ENCODE results near the gene IFIT3.

Gene IFIT3

DNA sequence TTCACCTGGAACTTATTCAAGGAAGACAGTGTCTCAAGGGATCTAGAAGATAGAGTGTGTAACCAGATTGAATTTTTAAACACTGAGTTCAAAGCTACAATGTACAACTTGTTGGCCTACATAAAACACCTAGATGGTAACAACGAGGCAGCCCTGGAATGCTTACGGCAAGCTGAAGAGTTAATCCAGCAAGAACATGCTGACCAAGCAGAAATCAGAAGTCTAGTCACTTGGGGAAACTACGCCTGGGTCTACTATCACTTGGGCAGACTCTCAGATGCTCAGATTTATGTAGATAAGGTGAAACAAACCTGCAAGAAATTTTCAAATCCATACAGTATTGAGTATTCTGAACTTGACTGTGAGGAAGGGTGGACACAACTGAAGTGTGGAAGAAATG is 10.9 kb downstream of the IFIT3 start:
- DNase-seq (ENCODE audit: low read depth): no peak
- no peak for TF ChIP-seq CTCF (IDR thresholded peaks at IDR 0.05; ENCODE audit: insufficient read depth, low read depth, low read length, missing control alignments)
- no peak overlapping the region for H3K4me3 ChIP-seq (ENCODE audit: low read depth, low read length)

GRCh38 chr10:89339875-89340274 is 12.1 kb downstream of the IFIT3 start:
- no peak for TF ChIP-seq CTCF (IDR thresholded peaks at IDR 0.05; ENCODE audit: insufficient read depth, low read depth, low read length, missing control alignments)
- H3K4me3 ChIP-seq (ENCODE audit: low read depth, low read length): no peak overlapping the region
- no peak for DNase-seq (ENCODE audit: low read depth)

DNA sequence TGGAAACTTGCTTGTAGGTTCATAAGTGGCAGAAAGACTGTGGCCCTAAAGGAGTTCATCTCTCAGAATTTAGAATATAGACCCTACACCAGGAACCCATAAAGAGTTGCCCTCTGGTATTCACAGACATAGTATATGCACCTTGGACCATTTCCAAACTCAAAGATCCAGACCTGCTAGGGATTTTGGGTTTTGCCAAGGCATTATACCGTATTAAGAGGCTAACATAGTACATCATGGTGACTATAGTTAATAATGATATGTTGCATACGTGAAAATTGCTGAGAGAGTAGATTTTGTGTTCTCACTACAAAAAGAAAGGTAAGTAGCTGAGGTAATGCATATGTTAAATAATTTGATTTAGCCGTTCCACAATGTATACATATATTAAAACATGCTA is 13.9 kb downstream of the IFIT3 start:
- H3K4me3 ChIP-seq (ENCODE audit: low read depth, low read length): no peak overlapping the region
- DNase-seq (ENCODE audit: low read depth): no peak
- no peak for TF ChIP-seq CTCF (IDR thresholded peaks at IDR 0.05; ENCODE audit: insufficient read depth, low read depth, low read length, missing control alignments)

DNA sequence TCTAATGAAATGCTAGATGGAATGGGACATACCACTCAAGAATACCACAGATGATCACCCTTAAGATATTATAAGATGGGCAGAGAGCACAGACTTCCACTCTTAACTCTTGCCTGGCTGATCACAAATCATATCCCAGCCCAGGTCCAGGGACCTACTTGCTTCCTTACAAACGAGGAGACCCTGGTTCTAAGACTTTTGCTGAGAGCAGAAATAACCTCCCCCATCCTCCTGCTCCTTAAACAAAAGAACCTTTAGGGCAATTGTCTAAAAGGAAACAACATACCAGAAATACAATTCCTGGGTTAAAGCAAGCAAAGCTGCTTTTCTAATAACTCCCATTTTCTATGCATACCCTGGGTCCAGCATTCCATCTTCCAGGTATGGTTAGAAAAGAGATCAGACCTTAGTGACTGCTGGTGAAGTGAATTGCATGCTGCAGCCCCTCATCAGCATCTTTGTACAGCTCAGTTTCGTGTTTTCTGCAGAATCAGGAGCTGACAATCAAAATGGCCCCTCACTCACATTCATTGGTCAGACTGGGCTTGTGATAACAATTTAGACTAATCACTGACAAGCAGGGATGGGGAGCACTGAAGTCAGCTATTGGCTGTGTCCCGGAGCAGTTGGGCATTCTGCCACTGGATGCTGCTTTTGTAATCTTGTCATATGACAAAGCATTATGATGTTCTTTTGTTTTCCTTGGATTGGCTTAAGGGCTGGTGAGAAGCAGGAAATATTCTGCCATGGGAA is 14.6 kb downstream of the IFIT3 start:
- DNase-seq (ENCODE audit: low read depth): no peak
- no peak overlapping the region for H3K4me3 ChIP-seq (ENCODE audit: low read depth, low read length)
- TF ChIP-seq CTCF (IDR thresholded peaks at IDR 0.05; ENCODE audit: insufficient read depth, low read depth, low read length, missing control alignments): no peak

DNA sequence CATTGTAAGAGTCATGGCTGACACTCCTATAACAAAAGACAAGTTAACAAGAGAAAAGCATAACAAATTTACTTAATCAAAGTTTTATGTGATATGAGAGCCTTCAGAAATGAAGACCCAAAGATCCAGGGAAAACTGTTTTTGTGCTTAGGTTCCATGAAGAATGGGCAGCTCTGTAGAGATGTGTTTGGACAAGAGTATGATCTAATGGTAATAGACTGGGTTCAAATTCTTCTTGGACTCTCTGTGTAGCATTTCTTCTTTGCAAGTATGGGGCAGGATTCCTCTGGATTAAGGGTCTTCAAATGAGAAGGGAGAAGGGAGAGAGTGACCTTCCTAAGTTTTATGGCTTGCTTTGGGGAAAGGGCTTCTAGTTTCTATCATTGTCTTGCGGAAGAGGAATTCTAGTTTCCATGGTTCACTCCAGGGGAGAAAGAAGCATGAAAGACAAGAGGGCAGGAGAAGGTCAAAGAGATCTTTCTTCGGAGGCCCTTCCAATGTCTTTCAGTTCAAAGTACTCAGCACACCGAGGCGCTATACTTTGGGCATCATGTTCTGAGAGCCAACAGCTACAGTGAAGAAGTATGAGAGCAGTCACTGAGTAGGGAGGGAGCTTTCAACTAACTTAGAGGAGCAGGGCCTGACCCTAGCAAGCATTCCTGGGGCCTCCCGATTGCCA is 15.4 kb downstream of the IFIT3 start:
- TF ChIP-seq CTCF (IDR thresholded peaks at IDR 0.05; ENCODE audit: insufficient read depth, low read depth, low read length, missing control alignments): no peak
- no peak for DNase-seq (ENCODE audit: low read depth)
- no peak overlapping the region for H3K4me3 ChIP-seq (ENCODE audit: low read depth, low read length)

DNA sequence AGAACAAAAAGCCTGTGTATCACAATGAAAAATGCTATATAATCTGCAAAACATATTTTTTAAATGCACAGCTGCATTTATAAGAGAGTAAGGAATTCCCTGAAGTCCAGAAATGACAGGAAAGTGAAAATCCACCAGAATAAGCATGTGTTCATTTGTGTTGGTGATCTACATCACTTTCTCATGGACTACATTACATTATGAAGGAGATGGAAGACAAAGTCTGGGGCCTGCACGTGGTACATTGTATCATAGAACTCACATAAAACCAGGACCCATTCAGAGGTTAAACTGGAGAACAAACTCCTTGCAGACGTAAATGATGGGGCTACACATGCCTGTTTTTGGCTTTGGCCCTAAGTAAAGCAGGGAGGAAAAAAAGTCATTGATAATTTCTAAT is 16.4 kb downstream of the IFIT3 start:
- DNase-seq (ENCODE audit: low read depth): no peak
- H3K4me3 ChIP-seq (ENCODE audit: low read depth, low read length): no peak overlapping the region
- no peak for TF ChIP-seq CTCF (IDR thresholded peaks at IDR 0.05; ENCODE audit: insufficient read depth, low read depth, low read length, missing control alignments)
